Activated naive CD8-positive, alpha-beta T cell treated with anti-CD3 and anti-CD28 coated beads, Interleukin-2, amount 50 U/mL, for 24 hours (primary cell): ENCODE measurements around the gene F3.
"Not testable (repeated sequence)": the region's sequence is repeated elsewhere in the genome, so short reads cannot be mapped to it uniquely, and the experiment has no call there.

Experiments used
- ATAC-seq: fragments of 150-1000 bp; cut with Tn5 transposase; one replicate; pipeline ENCODE4 v1.10.0; 2021
- DNase-seq: peaks from one replicate; pipeline ENCODE4 v3.0.0; 2021
- H3K27ac Mint-ChIP-seq: one replicate; pipeline ENCODE4 v1.8.0; 2021; ENCODE audit warnings: mild to moderate bottlenecking, mixed read lengths
- H3K27me3 Mint-ChIP-seq: one replicate; pipeline ENCODE4 v1.8.0; 2021; ENCODE audit warnings: mixed read lengths
- H3K36me3 Mint-ChIP-seq: one replicate; pipeline ENCODE4 v1.8.0; 2021; ENCODE audit warnings: low read depth, mixed read lengths
- H3K4me1 Mint-ChIP-seq: one replicate; pipeline ENCODE4 v1.8.0; 2021; ENCODE audit warnings: mixed read lengths
- H3K4me3 Mint-ChIP-seq: one replicate; pipeline ENCODE4 v1.8.0; 2021; ENCODE audit warnings: mild to moderate bottlenecking, moderate library complexity, mixed read lengths
- H3K9me3 Mint-ChIP-seq: one replicate; pipeline ENCODE4 v1.8.0; 2021; ENCODE audit warnings: mixed read lengths

Gene F3

DNA sequence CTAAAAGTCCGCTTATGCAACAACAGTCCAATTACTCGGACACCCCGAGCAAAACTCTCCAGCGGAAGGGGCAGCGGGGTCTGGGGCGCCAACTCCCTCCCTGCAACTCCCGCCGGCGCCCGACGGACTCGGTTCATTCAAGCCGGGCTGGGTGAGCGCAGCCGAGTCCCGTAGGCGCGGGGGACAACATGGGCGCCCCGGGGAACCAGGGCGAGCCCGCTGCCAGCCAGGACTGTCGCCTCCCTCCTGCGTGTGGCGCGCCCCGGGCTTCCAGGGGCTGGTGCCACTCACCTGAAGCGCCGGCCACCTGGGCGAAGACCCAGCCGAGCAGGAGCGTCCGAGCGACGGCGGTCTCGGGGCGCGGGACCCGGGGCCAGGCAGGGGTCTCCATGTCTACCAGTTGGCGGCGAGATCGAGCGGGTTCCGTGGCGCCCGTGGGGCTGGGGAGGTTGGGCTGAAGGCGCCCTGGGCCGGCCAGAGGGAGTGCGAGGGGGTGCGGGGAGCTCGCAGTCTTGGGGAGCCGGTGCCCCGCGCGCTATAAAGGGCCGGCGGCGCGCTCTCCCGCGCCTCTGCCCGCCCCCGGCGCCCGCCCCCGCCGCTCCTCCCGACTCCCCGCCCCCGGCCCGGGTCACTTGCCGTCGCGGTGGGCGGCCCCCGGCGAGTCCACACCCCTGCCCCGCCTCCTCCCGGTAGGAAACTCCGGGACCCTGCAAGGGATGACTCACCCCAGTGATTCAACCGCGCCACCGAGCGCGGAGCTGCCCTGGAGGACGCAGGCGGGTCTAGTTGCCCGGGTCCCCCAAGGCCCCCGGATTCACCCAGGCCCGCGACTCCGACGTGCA, at the start of gene F3:
TSS of gene F3 (minus strand) at position 514 of the 842 bp plus-strand sequence. CDS start at position 391, 123 bp downstream.
- H3K4me1 Mint-ChIP-seq: peaks cover 14% of the 10 kb centered on the region
- ATAC-seq: peak; percentile 99
- no peaks in the 10 kb centered on the region for H3K9me3 Mint-ChIP-seq
- H3K27me3 Mint-ChIP-seq: peaks cover 65% of the 10 kb centered on the region
- DNase-seq: peak; percentile 83
- H3K27ac Mint-ChIP-seq: no peak within 1 kb of the TSS
- no peaks in the 10 kb centered on the region for H3K36me3 Mint-ChIP-seq
- H3K4me3 Mint-ChIP-seq: peak within 1 kb of the TSS; percentile 79

DNA sequence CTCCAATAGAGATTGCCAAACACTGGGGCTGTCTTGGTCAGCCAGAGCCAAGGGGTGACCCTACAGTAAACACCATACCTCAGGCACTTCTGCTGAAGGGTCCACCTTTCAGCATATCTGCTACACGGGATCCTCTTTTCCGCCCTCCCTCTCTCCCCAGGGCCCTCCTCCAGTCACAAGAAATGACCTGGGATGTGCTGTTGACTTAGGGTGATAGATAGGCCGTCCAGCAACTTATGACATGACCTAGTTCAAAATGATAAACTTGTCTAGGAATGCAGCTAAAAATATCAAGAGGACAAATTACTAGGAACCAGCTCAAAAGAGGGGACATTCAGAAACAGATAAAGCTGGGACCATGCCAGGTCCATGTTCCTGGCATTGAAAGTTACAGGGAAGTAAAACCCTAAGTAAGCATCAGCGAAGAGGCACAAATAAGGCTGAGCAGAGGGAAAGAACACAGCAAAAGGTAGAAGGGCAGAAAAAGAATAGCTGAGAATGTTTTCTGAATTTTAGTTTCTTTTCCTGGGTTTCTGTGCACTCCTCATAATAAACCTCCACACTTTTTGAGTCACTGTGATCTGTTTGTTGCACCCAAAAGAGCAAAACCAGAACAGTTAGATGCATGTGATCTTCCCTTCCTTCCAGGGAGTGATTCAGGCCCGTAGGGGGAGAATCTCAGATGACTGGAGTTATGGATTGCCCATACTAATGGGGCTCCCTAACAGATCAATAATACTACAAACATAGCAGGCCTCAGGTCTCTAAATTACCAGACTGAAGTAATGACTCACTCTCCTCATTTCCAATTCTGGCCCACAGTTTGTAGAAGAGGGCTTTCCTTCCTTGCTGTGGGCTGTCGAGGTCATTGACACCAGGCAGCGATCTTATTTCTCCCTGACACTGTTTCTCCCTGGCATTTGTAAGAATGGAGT, 48.9 kb upstream of the F3 start:
- ATAC-seq: no peak
- H3K36me3 Mint-ChIP-seq: no peaks in the 10 kb centered on the region
- no peaks in the 10 kb centered on the region for H3K4me1 Mint-ChIP-seq
- no peak overlapping the region for H3K27ac Mint-ChIP-seq
- no peak for DNase-seq
- H3K27me3 Mint-ChIP-seq: peaks cover 3% of the 10 kb centered on the region
- no peak overlapping the region for H3K4me3 Mint-ChIP-seq
- no peaks in the 10 kb centered on the region for H3K9me3 Mint-ChIP-seq

DNA sequence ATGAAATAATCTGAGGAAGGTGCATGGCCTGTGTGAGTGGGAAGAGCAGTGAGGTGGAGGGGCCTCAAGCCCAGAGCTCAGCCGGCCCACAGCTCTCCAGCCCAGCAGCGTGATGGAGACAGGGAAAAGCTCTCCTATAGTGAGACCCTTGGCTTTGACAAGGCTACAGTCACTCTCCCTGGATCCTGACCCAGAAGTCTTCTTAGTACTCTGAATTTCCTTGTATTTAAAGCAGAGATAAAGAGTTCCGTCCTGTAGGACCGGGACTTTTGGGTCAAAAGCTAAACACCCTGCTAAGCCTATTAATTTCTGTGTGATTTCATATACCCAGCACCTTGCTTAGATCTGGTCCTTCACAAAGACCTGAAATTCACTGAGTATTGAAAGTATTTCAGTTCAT, 48.2 kb upstream of the F3 start:
- no peak overlapping the region for H3K27ac Mint-ChIP-seq
- no peaks in the 10 kb centered on the region for H3K9me3 Mint-ChIP-seq
- DNase-seq (no peak), ATAC-seq (no peak)
- no peaks in the 10 kb centered on the region for H3K4me1 Mint-ChIP-seq
- H3K4me3 Mint-ChIP-seq: no peak overlapping the region
- no peaks in the 10 kb centered on the region for H3K36me3 Mint-ChIP-seq
- H3K27me3 Mint-ChIP-seq: peaks cover 3% of the 10 kb centered on the region

DNA sequence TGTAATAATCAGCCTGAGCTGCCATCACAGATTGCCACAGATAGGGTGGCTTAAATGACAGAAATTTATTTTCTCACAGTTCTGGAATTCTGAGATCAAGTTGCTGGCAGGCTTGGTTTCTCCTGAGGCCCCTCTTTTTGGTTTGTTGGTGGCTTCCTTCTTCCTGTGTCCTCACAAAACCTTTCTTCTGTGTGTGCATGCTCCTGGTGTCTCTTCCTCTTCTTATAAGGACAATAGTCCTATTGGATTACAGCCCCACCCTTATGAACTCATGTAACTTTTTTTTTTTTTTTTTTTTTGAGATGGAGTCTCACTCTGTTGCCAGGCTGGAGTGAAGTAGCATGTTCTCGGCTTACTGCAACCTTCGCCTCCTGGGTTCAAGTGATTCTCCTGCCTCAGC, 41.0 kb upstream of the F3 start:
- Mint-ChIP-seq H3K9me3 (peaks cover 5% of the 10 kb centered on the region), H3K27me3 (peaks cover 12% of the 10 kb centered on the region), H3K4me1 (no peaks in the 10 kb centered on the region), H3K4me3 (no peak overlapping the region), H3K36me3 (no peaks in the 10 kb centered on the region), H3K27ac (no peak overlapping the region)
- DNase-seq: no peak
- no peak for ATAC-seq

DNA sequence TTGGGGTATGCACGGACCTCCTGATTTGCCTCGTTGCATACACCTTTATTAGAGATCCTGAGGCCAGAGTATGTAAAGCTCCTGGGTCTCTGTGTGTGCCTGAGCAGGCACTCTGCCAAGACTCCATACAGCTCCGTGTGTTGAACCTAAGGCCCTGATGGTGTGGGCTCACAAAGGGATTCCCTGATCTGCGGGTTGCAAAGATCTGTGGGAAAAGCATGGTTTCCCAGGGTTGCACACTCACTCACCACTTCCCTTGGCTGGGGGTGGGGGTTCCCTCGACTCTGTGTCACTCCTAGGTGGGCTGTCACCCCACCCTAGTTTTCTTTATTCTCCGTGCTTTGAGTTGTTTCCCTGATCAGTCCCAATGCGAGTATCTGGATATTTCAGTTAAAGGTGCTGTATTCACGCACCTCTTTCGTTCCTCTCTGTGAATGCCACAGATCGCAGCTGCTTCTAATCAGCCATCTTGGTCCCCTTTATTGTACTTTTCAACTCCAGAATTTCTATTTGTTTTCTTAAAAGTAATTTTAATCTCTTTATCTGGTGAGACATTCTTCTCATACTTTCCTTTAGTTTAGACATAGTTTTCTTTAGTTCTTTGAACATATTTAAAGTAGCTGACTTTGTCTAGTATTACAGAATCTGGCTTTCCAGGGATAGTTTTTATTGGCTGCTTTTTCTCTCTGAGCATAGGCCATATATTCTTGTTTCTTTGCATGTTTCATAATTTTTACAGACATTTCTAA, 39.0 kb upstream of the F3 start:
- DNase-seq (no peak), ATAC-seq (no peak)
- no peak overlapping the region for H3K27ac Mint-ChIP-seq
- H3K4me1 Mint-ChIP-seq: no peaks in the 10 kb centered on the region
- H3K9me3 Mint-ChIP-seq: peaks cover 9% of the 10 kb centered on the region
- H3K36me3 Mint-ChIP-seq: peaks cover 1% of the 10 kb centered on the region
- H3K4me3 Mint-ChIP-seq: no peak overlapping the region
- peaks cover 11% of the 10 kb centered on the region for H3K27me3 Mint-ChIP-seq

DNA sequence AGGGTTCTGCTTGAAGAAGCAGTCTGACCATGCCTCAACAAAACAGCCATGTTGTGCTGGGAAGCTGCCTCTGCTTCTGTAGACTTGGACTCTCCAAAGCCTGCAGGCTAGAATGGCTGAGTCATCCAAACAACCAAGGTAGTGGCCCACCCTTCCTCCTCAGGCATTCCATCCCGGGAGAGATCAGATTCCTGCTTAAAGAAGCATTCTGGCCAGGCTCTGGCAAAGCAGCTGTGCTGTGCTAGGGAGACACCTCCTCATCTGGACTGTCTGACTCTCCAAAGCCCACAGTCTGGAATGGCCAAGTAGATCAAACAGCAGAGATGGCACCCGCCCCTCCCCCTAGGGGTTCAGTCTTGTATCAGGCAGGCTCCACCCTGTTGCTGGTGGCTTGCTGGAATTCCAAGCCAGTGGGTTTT, 38.3 kb upstream of the F3 start:
- no peak overlapping the region for H3K4me3 Mint-ChIP-seq
- peaks cover 11% of the 10 kb centered on the region for H3K27me3 Mint-ChIP-seq
- DNase-seq (no peak), ATAC-seq (no peak)
- peaks cover 1% of the 10 kb centered on the region for H3K36me3 Mint-ChIP-seq
- H3K4me1 Mint-ChIP-seq: no peaks in the 10 kb centered on the region
- H3K9me3 Mint-ChIP-seq: peaks cover 9% of the 10 kb centered on the region
- H3K27ac Mint-ChIP-seq: no peak overlapping the region

DNA sequence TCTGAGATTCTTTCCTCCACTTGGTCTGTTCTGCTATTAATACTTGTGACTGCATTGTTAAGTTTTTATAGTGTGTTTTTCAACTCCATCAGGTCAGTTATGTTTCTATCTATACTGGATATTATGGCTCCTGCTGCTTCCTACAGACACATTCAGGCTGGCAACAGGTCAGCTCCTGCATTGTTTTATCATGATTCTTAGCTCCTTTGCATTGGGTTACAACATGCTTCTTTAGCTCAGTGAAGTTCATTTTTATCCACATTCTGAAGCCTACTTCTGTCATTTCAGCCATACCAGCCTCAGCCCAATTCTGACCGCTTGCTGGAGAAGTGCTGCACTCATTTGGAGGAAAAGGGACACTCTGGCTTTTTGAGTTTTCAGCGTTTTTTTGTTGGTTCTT, 37.3 kb upstream of the F3 start:
- ATAC-seq (no peak), DNase-seq (no peak)
- no peaks in the 10 kb centered on the region for H3K4me1 Mint-ChIP-seq
- H3K27me3 Mint-ChIP-seq: peaks cover 9% of the 10 kb centered on the region
- H3K27ac Mint-ChIP-seq: no peak overlapping the region
- H3K4me3 Mint-ChIP-seq: no peak overlapping the region
- peaks cover 16% of the 10 kb centered on the region for H3K9me3 Mint-ChIP-seq
- peaks cover 1% of the 10 kb centered on the region for H3K36me3 Mint-ChIP-seq

DNA sequence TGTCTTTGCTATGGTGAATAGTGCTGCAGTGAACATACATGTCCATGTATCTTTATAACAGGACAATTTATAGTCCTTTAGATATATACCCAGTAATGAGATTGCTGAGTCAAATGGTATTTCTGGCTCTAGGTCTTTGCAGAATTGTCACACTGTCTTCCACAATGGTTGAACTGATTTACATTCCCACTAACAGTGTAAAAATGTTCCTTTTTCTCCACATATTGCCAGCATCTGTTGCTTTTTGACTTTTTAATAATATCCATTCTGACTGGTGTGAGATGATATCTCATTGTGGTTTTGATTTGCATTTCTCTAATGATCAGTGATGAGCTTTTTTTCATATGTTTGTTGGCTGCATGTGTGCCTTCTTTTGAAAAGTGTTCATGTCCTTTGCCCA, 32.4 kb upstream of the F3 start:
- not testable (repeated sequence) for H3K4me3 Mint-ChIP-seq, DNase-seq, H3K27me3 Mint-ChIP-seq, H3K4me1 Mint-ChIP-seq, H3K36me3 Mint-ChIP-seq, H3K27ac Mint-ChIP-seq, ATAC-seq
- H3K9me3 Mint-ChIP-seq: peaks cover 41% of the 10 kb centered on the region

DNA sequence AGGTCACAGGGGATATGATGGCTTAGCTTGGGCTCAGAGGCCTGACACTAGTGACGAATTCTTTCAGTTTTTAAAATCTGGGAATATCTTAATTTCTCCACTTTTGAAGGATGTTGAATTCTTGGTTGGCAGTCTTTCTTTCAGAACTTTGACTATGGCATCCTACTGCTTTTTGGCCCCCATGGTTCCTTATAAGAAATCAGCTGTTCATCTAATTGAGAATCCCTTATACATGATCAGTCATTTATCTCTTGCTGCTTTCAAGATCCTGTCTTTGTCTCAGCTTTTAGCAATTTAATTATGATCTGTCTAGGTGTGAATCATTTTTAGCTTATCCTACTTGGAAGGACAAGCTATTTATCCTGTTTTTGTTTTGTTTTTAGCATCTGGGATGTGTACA, 31.2 kb upstream of the F3 start:
- H3K27ac Mint-ChIP-seq: no peak overlapping the region
- no peak overlapping the region for H3K4me3 Mint-ChIP-seq
- no peaks in the 10 kb centered on the region for H3K4me1 Mint-ChIP-seq
- peaks cover 6% of the 10 kb centered on the region for H3K27me3 Mint-ChIP-seq
- ATAC-seq: no peak
- DNase-seq: no peak
- peaks cover 38% of the 10 kb centered on the region for H3K9me3 Mint-ChIP-seq
- H3K36me3 Mint-ChIP-seq: peaks cover 1% of the 10 kb centered on the region

DNA sequence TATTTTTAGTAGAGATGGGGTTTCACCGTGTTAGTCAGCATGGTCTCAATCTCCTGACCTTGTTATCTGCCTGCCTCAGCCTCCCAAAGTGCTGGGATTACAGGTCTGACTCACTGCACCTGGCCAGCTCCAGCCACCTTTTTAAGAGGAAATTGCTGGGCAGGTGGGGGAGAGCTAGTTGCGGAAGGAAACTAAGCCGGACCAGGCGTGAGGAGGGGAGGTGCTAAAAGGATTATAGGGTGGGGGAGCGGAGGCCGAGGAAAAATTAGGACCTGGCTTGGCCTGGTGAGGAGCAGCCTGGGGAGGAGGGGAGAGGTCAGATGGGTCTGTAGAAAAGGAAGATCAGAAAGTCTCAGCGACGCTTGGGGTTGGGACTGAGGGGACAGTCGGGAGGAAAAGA, 29.4 kb upstream of the F3 start:
- H3K4me3 Mint-ChIP-seq, H3K27ac Mint-ChIP-seq, H3K4me1 Mint-ChIP-seq, ATAC-seq, H3K36me3 Mint-ChIP-seq, DNase-seq, H3K27me3 Mint-ChIP-seq: not testable (repeated sequence)
- H3K9me3 Mint-ChIP-seq: peaks cover 32% of the 10 kb centered on the region

DNA sequence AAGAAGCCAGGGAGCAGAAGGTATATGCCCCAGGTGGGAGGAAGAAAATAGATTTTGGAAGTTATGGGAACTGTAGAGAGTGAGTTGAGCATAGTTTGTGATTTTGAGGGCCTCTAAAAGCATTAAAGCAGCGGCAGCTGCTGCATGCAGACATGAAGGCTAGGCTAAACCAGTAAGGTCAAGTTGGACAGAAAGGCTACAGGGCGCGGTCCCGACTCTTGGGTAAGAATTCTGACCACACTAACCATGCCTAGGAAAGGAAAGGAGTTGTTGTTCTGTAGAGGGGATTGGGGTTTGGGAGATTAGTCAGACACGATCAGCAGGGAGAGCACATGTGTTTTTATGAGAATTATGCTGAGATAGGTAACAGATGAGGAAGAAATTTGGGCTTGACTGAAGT, 27.2 kb upstream of the F3 start:
- not testable (repeated sequence) for H3K27me3 Mint-ChIP-seq, H3K4me1 Mint-ChIP-seq, H3K27ac Mint-ChIP-seq

DNA sequence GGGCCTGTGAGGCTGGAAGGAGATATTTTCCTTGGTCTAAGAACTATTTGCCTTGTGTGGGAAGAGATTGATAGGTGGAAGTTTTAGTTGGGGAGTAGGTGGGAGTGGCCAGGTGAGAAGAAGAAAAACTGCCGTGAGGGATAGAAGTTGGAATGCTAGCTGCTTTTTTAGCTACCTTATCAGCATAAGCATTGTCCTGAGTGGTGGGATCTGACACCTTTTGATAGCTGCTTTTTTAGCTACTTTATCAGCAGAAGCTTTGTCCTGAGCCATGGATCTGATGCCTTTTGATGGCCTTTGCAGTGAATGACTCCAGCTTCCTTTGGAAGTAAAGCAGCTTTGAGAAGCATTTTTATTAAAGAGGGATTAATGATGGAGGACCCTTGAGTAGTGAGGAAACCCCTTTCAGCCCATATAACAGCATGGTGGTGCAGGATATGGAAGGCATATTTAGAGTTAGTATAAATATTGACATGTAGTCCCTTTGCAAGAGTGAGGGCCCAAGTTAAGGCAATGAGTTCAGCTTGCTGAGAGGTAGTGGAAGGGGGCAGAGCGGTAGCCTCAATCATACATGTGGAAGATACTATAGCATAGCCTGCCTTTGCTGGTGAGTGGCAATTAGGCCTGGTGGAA, 26.5 kb upstream of the F3 start:
- H3K9me3 Mint-ChIP-seq: peaks cover 19% of the 10 kb centered on the region
- H3K4me3 Mint-ChIP-seq, DNase-seq, ATAC-seq, H3K36me3 Mint-ChIP-seq, H3K4me1 Mint-ChIP-seq, H3K27me3 Mint-ChIP-seq, H3K27ac Mint-ChIP-seq: not testable (repeated sequence)

More for the DNA sequence above, 27.2 kb upstream of the F3 start:
- not testable (repeated sequence) for DNase-seq, ATAC-seq, H3K36me3 Mint-ChIP-seq, H3K4me3 Mint-ChIP-seq
- peaks cover 25% of the 10 kb centered on the region for H3K9me3 Mint-ChIP-seq

DNA sequence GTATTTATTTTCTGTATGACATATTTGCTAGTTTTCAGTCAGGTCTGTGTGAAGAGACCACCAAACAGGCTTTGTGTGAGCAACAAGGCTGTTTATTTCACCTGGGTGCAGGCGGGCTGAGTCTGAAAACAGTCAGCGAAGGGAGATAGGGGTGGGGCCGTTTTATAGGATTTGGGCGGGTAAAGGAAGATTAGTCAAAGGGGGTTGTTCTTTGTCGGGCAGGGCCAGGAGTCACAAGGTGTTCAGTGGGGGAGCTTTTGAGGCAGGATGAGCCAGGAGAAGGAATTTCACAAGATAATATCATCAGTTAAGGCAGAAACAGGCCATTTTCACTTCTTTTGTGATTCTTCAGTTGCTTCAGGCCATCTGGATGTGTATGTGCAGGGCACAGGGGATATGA, 24.9 kb upstream of the F3 start:
- not testable (repeated sequence) for H3K4me3 Mint-ChIP-seq, H3K36me3 Mint-ChIP-seq, H3K27me3 Mint-ChIP-seq, ATAC-seq, H3K9me3 Mint-ChIP-seq, H3K27ac Mint-ChIP-seq, DNase-seq, H3K4me1 Mint-ChIP-seq

DNA sequence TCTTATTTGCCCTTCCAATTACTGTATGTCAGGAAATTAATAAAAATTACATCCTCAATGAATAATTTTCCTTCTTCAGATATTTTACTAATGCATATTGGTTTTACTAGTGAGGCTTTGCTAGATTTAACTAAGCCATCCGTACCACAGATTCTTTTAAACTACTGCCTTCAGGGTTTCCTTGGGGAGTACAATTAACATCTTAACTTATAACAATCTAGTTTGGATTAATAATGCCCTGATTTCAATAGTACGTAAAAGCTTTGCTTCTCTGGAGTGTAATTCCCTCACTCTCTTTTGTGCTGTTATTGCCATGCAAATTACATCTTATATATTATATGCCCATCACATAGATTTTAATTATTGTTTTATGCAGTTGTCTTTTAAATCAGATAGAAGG, 24.3 kb upstream of the F3 start:
- no peaks in the 10 kb centered on the region for H3K27me3 Mint-ChIP-seq
- H3K27ac Mint-ChIP-seq: no peak overlapping the region
- no peak for DNase-seq
- no peak for ATAC-seq
- no peak overlapping the region for H3K4me3 Mint-ChIP-seq
- H3K36me3 Mint-ChIP-seq: no peaks in the 10 kb centered on the region
- peaks cover 4% of the 10 kb centered on the region for H3K9me3 Mint-ChIP-seq
- no peaks in the 10 kb centered on the region for H3K4me1 Mint-ChIP-seq
